ENCODE results near the gene PLEKHG4.
A peak's percentile ranks its signal among the peaks of the same experiment; 100 is the strongest.

Gene PLEKHG4

GRCh38 chr16:67279296-67280089 lies at the start of gene PLEKHG4:
PLEKHG4 (plus strand) TSS chr16:67279532; CDS start chr16:67280045, 513 bp downstream.
- peak in 20 of 56 donors; percentile 11 to 69 (median 18) for DNase-seq

GRCh38 chr16:67229906-67230808 lies 49.2 kb upstream of the PLEKHG4 start:
- no peak for DNase-seq

GRCh38 chr16:67230809-67231660 lies 48.3 kb upstream of the PLEKHG4 start:
- no peak for DNase-seq

DNA sequence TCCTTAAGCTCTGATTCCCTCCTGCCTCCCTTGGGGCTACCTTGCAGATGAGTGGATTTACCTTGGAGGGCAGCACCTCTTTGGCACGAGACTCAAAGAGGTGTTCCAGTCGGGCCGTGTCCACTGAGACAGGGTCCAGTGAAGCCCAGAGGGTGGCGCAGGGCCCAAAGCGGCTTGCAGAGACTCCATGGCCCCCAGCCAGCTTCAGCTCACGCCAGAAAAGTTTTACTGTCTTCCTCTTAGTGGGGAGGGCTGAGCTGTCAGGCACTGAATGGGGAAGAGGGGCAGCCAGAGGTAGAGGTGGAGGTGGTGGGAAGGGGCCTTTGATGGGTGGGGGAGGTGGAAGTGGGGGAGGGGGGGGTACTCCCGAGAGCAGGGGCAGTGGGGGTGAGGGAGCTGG lies 45.7 kb upstream of the PLEKHG4 start:
- DNase-seq, result no peak

DNA sequence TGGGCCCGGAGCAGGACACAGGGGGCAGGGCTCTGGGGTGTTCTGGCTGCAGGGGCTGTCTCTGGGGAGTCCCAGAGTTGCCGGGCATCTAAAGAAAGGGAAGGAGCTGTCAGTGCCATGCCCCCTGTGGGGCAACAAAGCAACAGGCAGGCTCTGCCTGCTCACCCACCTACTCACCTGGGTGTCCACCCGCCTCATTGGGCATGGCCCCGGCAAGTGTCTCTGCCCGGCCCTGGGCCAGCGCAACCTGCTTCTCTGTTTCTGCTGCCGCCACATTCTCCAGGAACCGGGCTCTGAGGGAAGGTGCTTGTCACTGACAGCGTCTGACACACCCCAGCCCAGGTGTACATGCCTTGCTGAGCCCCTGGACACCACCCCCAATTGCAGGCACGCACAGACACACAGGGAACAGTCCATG lies 45.1 kb upstream of the PLEKHG4 start:
- no peak for DNase-seq

DNA sequence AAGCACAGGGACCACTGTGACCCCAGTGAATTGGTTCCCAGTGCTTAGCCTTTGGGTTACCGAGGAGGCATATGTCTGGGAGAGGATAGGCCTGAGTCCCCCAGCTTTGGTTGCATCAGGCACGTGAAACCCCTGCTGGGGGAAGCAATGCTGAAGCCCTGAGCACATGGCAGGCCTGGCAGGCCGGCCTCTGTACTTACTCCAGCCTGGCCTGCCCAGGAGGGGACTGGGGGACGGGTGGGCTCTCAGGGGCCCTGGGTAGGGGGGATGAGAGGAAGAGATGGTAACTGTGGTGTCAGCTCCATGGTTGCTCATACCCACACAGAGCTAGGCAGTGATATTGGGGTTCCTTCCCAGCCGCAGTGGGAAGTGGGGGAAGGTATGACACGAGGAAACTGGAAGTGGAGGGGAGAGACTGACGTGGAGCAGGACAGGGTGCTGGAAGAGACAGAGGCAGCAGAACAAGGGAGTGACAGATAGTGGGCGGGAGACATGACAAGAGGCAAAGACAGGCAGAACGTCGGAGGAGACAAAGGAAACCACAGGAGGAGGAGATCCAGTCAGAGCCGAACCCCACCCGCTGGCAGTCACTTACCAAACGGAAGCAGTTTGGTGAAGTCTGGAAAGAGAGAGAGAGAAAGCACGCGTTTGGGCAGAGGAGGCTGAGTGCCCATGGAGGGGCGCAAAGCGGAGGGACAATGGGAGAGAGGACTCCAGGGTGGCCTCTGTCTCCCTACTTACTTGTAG lies 43.3 kb upstream of the PLEKHG4 start:
- peak in 35 of 56 donors; percentile 24 to 91 (median 70) for DNase-seq

GRCh38 chr16:67236563-67237395 lies 42.6 kb upstream of the PLEKHG4 start:
- peak in 41 of 56 donors; percentile 29 to 93 (median 74) for DNase-seq

DNA sequence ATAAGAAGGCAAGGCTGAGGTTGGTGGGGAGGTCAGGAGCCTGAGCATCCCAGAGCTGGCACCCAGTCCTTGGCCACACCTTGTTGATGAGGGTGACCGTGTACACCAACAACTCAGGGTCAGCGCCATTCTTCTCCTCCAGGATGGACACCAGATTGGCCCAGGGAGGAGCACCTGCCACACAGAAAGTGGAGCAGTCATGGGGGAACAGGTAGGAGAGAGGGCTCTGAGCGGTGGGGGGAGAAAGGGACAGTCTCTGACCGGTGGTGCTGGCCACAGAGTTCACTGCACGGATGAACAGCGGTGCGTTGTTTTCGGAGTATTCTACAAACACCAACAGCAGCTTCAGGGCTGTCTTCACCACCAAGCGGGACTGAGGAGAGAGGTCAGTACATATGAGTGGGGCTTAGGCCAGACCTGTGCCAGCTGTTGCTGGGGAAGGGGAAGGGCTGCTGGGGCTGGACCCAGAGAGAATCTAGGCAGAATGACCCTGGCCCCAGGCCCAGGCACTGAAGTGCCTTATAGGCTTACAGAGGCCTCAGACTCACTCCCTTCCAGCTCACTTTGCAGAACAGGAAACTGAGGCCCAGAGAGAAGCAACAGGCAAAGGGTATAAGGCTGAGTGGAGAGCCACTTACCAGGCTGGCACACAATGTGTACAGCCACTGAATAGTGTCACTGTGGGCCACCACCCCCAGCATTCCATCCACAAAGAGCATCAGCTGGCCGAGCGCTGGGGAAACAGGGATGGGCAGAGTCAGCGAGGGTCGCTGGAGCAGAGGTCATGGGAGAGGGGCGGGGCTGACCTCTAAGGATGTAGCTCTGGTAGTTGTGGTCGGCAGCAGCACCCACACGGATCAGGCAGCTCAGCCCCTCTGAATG lies 41.7 kb upstream of the PLEKHG4 start:
- no peak for DNase-seq

- DNase-seq, result no peak
These were observed 41.1 kb upstream of the PLEKHG4 start for GRCh38 chr16:67238278-67238575.

GRCh38 chr16:67238806-67239470 lies 40.4 kb upstream of the PLEKHG4 start:
- DNase-seq, result no peak

DNA sequence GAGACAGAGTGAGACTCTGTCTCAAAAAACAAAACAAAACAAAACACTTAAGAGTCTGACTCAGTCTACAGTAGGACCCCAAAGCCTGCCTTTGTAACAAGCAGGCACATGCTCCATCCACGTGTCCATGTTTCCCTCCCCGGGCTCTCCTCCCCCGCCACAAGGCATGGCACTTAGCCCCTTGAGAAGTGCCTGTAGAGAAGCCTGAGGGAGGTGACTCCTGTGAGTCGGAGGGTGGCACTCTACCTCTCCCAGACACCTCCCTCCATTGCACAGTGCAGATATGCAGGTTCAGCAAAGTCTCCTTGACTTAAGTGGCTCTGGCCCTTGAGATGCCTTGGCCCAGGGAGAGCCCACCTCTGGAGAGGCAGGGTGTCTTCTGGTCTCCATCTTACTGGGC lies 38.8 kb upstream of the PLEKHG4 start:
- DNase-seq, result no peak

GRCh38 chr16:67241008-67241900 lies 38.1 kb upstream of the PLEKHG4 start:
- peak in 4 of 56 donors; percentile 10 to 39 (median 36) for DNase-seq

- DNase-seq, result no peak
These were observed 37.1 kb upstream of the PLEKHG4 start for GRCh38 chr16:67242138-67242730.

DNA sequence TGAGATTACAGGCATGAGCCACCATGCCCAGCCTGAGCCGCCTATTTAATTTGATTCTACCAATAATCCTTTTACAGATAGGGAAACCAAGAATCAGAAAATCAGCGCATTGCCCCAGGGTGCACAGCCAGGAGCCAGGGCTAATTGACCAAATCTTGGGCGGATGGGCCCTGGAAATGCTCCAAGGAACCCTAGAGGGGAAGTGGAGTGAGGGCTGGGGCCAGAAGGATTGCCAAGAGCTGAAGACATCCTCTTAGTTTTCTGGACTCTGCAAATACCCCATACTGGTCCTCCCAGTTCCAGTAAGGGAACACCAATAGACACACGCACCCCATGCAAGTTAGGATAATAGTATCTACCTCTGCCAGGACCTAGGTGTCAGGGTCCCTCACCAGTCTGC lies 35.9 kb upstream of the PLEKHG4 start:
- DNase-seq, result peak in 2 of 56 donors; percentile 10 to 16

- peak in 20 of 56 donors; percentile 13 to 60 (median 31) for DNase-seq
These were observed 34.7 kb upstream of the PLEKHG4 start for GRCh38 chr16:67244387-67245185.

GRCh38 chr16:67245186-67245585 lies 34.1 kb upstream of the PLEKHG4 start:
- DNase-seq, result no peak
